Measurements from ENCODE around the gene IPO7. TPM values are rescaled to one million over a fixed set of nuclear protein-coding genes. Genes with fewer than 3 reads are reported as not detected.
A peak's percentile ranks its signal among the peaks of the same experiment; 100 is the strongest.
"Not testable (repeated sequence)": the region's sequence is repeated elsewhere in the genome, so short reads cannot be mapped to it uniquely, and the experiment has no call there.

IPO7 gene
- total RNA-seq, 1 donor from 2014 or later: 129 TPM

GRCh38 chr11:9399466-9399865 lies 15.0 kb downstream of the IPO7 start:
- peaks cover 10% of the 10 kb centered on the region for H3K36me3 Mint-ChIP-seq (ENCODE audit: insufficient read depth)
- H3K9me3 Mint-ChIP-seq (ENCODE audit: low read depth): no peaks in the 10 kb centered on the region
- peaks cover 4% of the 10 kb centered on the region for H3K4me1 Mint-ChIP-seq (ENCODE audit: low read depth)
- no peak for TF ChIP-seq CTCF (IDR thresholded peaks at IDR 0.05; ENCODE audit: unreplicated experiment)
- H3K27me3 Mint-ChIP-seq: no peaks in the 10 kb centered on the region
- no peak overlapping the region for H3K4me3 Mint-ChIP-seq (ENCODE audit: low read depth)
- DNase-seq (ENCODE audit: low spot score, unreplicated experiment): no peak
- H3K27ac Mint-ChIP-seq: peak overlapping the region; percentile 59

- not testable (repeated sequence) for H3K4me1 Mint-ChIP-seq (ENCODE audit: low read depth); H3K4me3 Mint-ChIP-seq (ENCODE audit: low read depth); H3K27me3 Mint-ChIP-seq; DNase-seq (ENCODE audit: low spot score, unreplicated experiment); H3K9me3 Mint-ChIP-seq (ENCODE audit: low read depth); H3K27ac Mint-ChIP-seq
- H3K36me3 Mint-ChIP-seq (ENCODE audit: insufficient read depth): peaks cover 16% of the 10 kb centered on the region
These were observed 17.4 kb downstream of the IPO7 start for GRCh38 chr11:9401884-9402283.

DNA sequence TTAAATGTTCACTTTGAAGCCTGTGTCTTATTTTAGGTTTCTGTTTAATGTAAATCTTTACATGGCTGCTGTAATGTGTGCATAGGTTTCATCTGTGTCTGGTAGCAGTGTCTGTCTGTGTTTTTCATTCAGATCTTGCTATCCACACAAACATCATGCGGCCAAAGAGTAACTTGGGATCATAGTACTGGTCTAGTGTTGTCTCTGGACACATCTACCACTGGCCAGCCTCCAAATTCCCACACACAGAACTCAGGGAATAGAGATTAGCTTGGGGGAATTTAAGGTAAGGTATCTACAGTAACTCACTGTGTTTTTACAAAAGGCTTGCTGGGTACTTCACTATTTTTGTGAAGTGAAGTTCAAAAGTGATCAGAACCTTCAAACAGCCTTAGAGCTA lies 44.3 kb downstream of the IPO7 start:
- peaks cover 27% of the 10 kb centered on the region for H3K36me3 Mint-ChIP-seq (ENCODE audit: insufficient read depth)
- H3K4me3 Mint-ChIP-seq (ENCODE audit: low read depth): no peak overlapping the region
- H3K9me3 Mint-ChIP-seq (ENCODE audit: low read depth): no peaks in the 10 kb centered on the region
- H3K4me1 Mint-ChIP-seq (ENCODE audit: low read depth): no peaks in the 10 kb centered on the region
- H3K27me3 Mint-ChIP-seq: no peaks in the 10 kb centered on the region
- no peak for TF ChIP-seq CTCF (IDR thresholded peaks at IDR 0.05; ENCODE audit: unreplicated experiment)
- DNase-seq (ENCODE audit: low spot score, unreplicated experiment): no peak
- H3K27ac Mint-ChIP-seq: peak overlapping the region; percentile 50

DNA sequence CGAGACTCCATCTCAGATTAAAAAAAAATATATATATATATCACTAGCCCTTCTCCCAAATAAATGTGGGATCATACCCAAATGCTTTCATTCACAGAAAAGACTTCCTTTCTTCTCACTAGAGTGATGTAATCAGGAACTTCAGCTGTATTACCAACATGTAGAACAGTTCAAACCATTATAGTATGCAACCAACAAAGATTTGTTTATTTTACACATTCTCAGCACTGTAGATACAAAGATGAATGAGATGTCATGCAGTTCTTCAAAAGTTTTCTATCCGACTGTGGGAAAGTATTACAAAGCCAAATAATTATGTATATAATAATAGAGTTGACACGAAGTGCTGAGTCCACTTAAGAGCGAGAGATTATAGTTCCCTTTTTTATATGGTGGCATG lies 54.2 kb downstream of the IPO7 start:
- no peaks in the 10 kb centered on the region for H3K4me1 Mint-ChIP-seq (ENCODE audit: low read depth)
- no peak for DNase-seq (ENCODE audit: low spot score, unreplicated experiment)
- peaks cover 41% of the 10 kb centered on the region for H3K36me3 Mint-ChIP-seq (ENCODE audit: insufficient read depth)
- H3K27ac Mint-ChIP-seq: no peak overlapping the region
- H3K4me3 Mint-ChIP-seq (ENCODE audit: low read depth): no peak overlapping the region
- no peak for TF ChIP-seq CTCF (IDR thresholded peaks at IDR 0.05; ENCODE audit: unreplicated experiment)
- H3K27me3 Mint-ChIP-seq: no peaks in the 10 kb centered on the region
- H3K9me3 Mint-ChIP-seq (ENCODE audit: low read depth): no peaks in the 10 kb centered on the region

- H3K27ac Mint-ChIP-seq: peak overlapping the region; percentile 12
- DNase-seq (ENCODE audit: low spot score, unreplicated experiment): no peak
- no peaks in the 10 kb centered on the region for H3K4me1 Mint-ChIP-seq (ENCODE audit: low read depth)
- no peaks in the 10 kb centered on the region for H3K27me3 Mint-ChIP-seq
- H3K9me3 Mint-ChIP-seq (ENCODE audit: low read depth): no peaks in the 10 kb centered on the region
- H3K4me3 Mint-ChIP-seq (ENCODE audit: low read depth): no peak overlapping the region
- no peak for TF ChIP-seq CTCF (IDR thresholded peaks at IDR 0.05; ENCODE audit: unreplicated experiment)
- H3K36me3 Mint-ChIP-seq (ENCODE audit: insufficient read depth): peaks cover 22% of the 10 kb centered on the region
These were observed 61.8 kb downstream of the IPO7 start for GRCh38 chr11:9446230-9446629.

- Mint-ChIP-seq H3K9me3 (ENCODE audit: low read depth) (peaks cover 8% of the 10 kb centered on the region), H3K4me1 (ENCODE audit: low read depth) (no peaks in the 10 kb centered on the region), H3K36me3 (ENCODE audit: insufficient read depth) (peaks cover 21% of the 10 kb centered on the region), H3K27me3 (no peaks in the 10 kb centered on the region), H3K4me3 (ENCODE audit: low read depth) (no peak overlapping the region), H3K27ac (no peak overlapping the region)
- DNase-seq (ENCODE audit: low spot score, unreplicated experiment): no peak
- TF ChIP-seq CTCF (IDR thresholded peaks at IDR 0.05; ENCODE audit: unreplicated experiment): no peak
These were observed 64.3 kb downstream of the IPO7 start for GRCh38 chr11:9448576-9449352.

GRCh38 chr11:9452023-9452422 lies 67.6 kb downstream of the IPO7 start:
- Mint-ChIP-seq H3K9me3 (ENCODE audit: low read depth) (peaks cover 12% of the 10 kb centered on the region), H3K36me3 (ENCODE audit: insufficient read depth) (peaks cover 15% of the 10 kb centered on the region), H3K27ac (peak overlapping the region; percentile 33)
- not testable (repeated sequence) for H3K4me1 Mint-ChIP-seq (ENCODE audit: low read depth); H3K27me3 Mint-ChIP-seq; DNase-seq (ENCODE audit: low spot score, unreplicated experiment); H3K4me3 Mint-ChIP-seq (ENCODE audit: low read depth)
